Central memory CD8-positive, alpha-beta T cell (primary cell): ENCODE measurements around the gene SLC22A23.

Experiments
- ATAC-seq: fragments of 150-1000 bp; cut with Tn5 transposase; replicated peaks from 2 replicates; pipeline ENCODE4 v1.10.0; 2022; ENCODE audit warnings: mild to moderate bottlenecking, moderate FRiP score, moderate number of reproducible peaks; ENCODE audit not compliant: poor library complexity, severe bottlenecking; ENCODE audit errors: extremely low read depth
- DNase-seq, 2 donors: peaks; one replicate each; pipeline ENCODE4 v3.0.0; 2021; ENCODE audit warnings: low spot score in 2 of 2
- H3K27ac Mint-ChIP-seq: one replicate; pipeline ENCODE4 v1.8.0; 2022; ENCODE audit warnings: low read depth, mild to moderate bottlenecking, moderate library complexity, mixed read lengths
- H3K27me3 Mint-ChIP-seq: one replicate; pipeline ENCODE4 v1.8.0; 2022; ENCODE audit warnings: mixed read lengths
- H3K36me3 Mint-ChIP-seq: one replicate; pipeline ENCODE4 v1.8.0; 2022; ENCODE audit warnings: mild to moderate bottlenecking, moderate library complexity, mixed read lengths; ENCODE audit not compliant: insufficient read depth
- H3K4me1 Mint-ChIP-seq: one replicate; pipeline ENCODE4 v1.8.0; 2022; ENCODE audit warnings: mixed read lengths
- H3K4me3 Mint-ChIP-seq: one replicate; pipeline ENCODE4 v1.8.0; 2022; ENCODE audit warnings: mild to moderate bottlenecking, moderate library complexity, mixed read lengths
- H3K9me3 Mint-ChIP-seq: one replicate; pipeline ENCODE4 v1.8.0; 2022; ENCODE audit warnings: mixed read lengths

Gene SLC22A23

GRCh38 chr6:3366596-3367413, 90.0 kb downstream of the SLC22A23 start:
- ATAC-seq (no peak), DNase-seq (no peak)
- peaks cover 5% of the 10 kb centered on the region for H3K4me1 Mint-ChIP-seq
- H3K4me3 Mint-ChIP-seq = no peak overlapping the region
- peaks cover 61% of the 10 kb centered on the region for H3K27me3 Mint-ChIP-seq
- no peak overlapping the region for H3K27ac Mint-ChIP-seq
- no peaks in the 10 kb centered on the region for H3K9me3 Mint-ChIP-seq
- peaks cover 2% of the 10 kb centered on the region for H3K36me3 Mint-ChIP-seq

GRCh38 chr6:3364391-3364790, 92.5 kb downstream of the SLC22A23 start:
- DNase-seq (no peak), ATAC-seq (no peak)
- Mint-ChIP-seq H3K27ac (no peak overlapping the region), H3K27me3 (peaks cover 74% of the 10 kb centered on the region), H3K4me3 (no peak overlapping the region), H3K9me3 (no peaks in the 10 kb centered on the region), H3K4me1 (no peaks in the 10 kb centered on the region), H3K36me3 (peaks cover 2% of the 10 kb centered on the region)

- Mint-ChIP-seq H3K27ac (no peak overlapping the region), H3K4me1 (no peaks in the 10 kb centered on the region), H3K4me3 (no peak overlapping the region), H3K9me3 (no peaks in the 10 kb centered on the region), H3K27me3 (peaks cover 69% of the 10 kb centered on the region), H3K36me3 (peaks cover 2% of the 10 kb centered on the region)
- DNase-seq = no peak
- no peak for ATAC-seq
Observed at GRCh38 chr6:3363296-3364025, 93.4 kb downstream of the SLC22A23 start.

- Mint-ChIP-seq H3K36me3 (peaks cover 1% of the 10 kb centered on the region), H3K27ac (no peak overlapping the region), H3K27me3 (peaks cover 49% of the 10 kb centered on the region), H3K9me3 (no peaks in the 10 kb centered on the region), H3K4me1 (peaks cover 3% of the 10 kb centered on the region), H3K4me3 (no peak overlapping the region)
- DNase-seq (no peak), ATAC-seq (no peak)
Observed at GRCh38 chr6:3361312-3362037, 95.4 kb downstream of the SLC22A23 start.

GRCh38 chr6:3360727-3361045, 96.2 kb downstream of the SLC22A23 start:
- Mint-ChIP-seq H3K9me3 (no peaks in the 10 kb centered on the region), H3K4me1 (peaks cover 11% of the 10 kb centered on the region), H3K27me3 (peaks cover 45% of the 10 kb centered on the region), H3K36me3 (peaks cover 2% of the 10 kb centered on the region), H3K27ac (no peak overlapping the region), H3K4me3 (no peak overlapping the region)
- ATAC-seq = no peak
- DNase-seq = no peak

GRCh38 chr6:3359973-3360726, 96.7 kb downstream of the SLC22A23 start:
- ATAC-seq (no peak), DNase-seq (no peak)
- H3K27ac Mint-ChIP-seq = no peak overlapping the region
- no peak overlapping the region for H3K4me3 Mint-ChIP-seq
- peaks cover 17% of the 10 kb centered on the region for H3K4me1 Mint-ChIP-seq
- H3K27me3 Mint-ChIP-seq = peaks cover 40% of the 10 kb centered on the region
- peaks cover 2% of the 10 kb centered on the region for H3K36me3 Mint-ChIP-seq
- no peaks in the 10 kb centered on the region for H3K9me3 Mint-ChIP-seq

- Mint-ChIP-seq H3K4me3 (no peak overlapping the region), H3K4me1 (peaks cover 20% of the 10 kb centered on the region), H3K27me3 (peaks cover 30% of the 10 kb centered on the region), H3K27ac (no peak overlapping the region), H3K9me3 (no peaks in the 10 kb centered on the region), H3K36me3 (peaks cover 2% of the 10 kb centered on the region)
- ATAC-seq (no peak), DNase-seq (no peak)
Observed at GRCh38 chr6:3359101-3359752, 97.6 kb downstream of the SLC22A23 start.

- Mint-ChIP-seq H3K4me1 (peaks cover 20% of the 10 kb centered on the region), H3K27me3 (peaks cover 24% of the 10 kb centered on the region), H3K9me3 (no peaks in the 10 kb centered on the region), H3K27ac (no peak overlapping the region), H3K36me3 (peaks cover 2% of the 10 kb centered on the region), H3K4me3 (no peak overlapping the region)
- no peak for DNase-seq
- ATAC-seq = no peak
Observed at GRCh38 chr6:3358413-3359100, 98.3 kb downstream of the SLC22A23 start.

- no peak overlapping the region for H3K4me3 Mint-ChIP-seq
- no peaks in the 10 kb centered on the region for H3K9me3 Mint-ChIP-seq
- ATAC-seq (no peak), DNase-seq (no peak)
- peaks cover 15% of the 10 kb centered on the region for H3K27me3 Mint-ChIP-seq
- H3K36me3 Mint-ChIP-seq = peaks cover 2% of the 10 kb centered on the region
- H3K27ac Mint-ChIP-seq = no peak overlapping the region
- peaks cover 20% of the 10 kb centered on the region for H3K4me1 Mint-ChIP-seq
Observed at GRCh38 chr6:3357678-3358077, 99.2 kb downstream of the SLC22A23 start.

- DNase-seq = no peak
Observed at GRCh38 chr6:3356824-3357420, 99.9 kb downstream of the SLC22A23 start.

GRCh38 chr6:3356056-3356823, 100.6 kb downstream of the SLC22A23 start:
- peak overlapping the region; percentile 74 for H3K4me3 Mint-ChIP-seq
- H3K9me3 Mint-ChIP-seq = no peaks in the 10 kb centered on the region
- DNase-seq = peak; percentile 24 to 44
- H3K27me3 Mint-ChIP-seq = peaks cover 10% of the 10 kb centered on the region
- peaks cover 2% of the 10 kb centered on the region for H3K36me3 Mint-ChIP-seq
- H3K4me1 Mint-ChIP-seq = peaks cover 20% of the 10 kb centered on the region
- peak overlapping the region; percentile 68 for H3K27ac Mint-ChIP-seq
- ATAC-seq = peak; percentile 78

More at GRCh38 chr6:3356824-3357420, 99.9 kb downstream of the SLC22A23 start:
- H3K9me3 Mint-ChIP-seq = no peaks in the 10 kb centered on the region
- peaks cover 15% of the 10 kb centered on the region for H3K27me3 Mint-ChIP-seq
- peaks cover 2% of the 10 kb centered on the region for H3K36me3 Mint-ChIP-seq
- no peak for ATAC-seq
- H3K27ac Mint-ChIP-seq = peak overlapping the region; percentile 68
- peak overlapping the region; percentile 74 for H3K4me3 Mint-ChIP-seq
- peaks cover 20% of the 10 kb centered on the region for H3K4me1 Mint-ChIP-seq
